NCI-H1105 treated with DMSO at 0.1 percent for 48 hours (cell line): ENCODE results near the gene KRT78.
"Not testable (repeated sequence)": the region's sequence is repeated elsewhere in the genome, so short reads cannot be mapped to it uniquely, and the experiment has no call there.

Experiments
- DNase-seq: peaks from one replicate; lab custom pipeline; 2025; lab: John Stamatoyannopoulos, UW

KRT78 gene

DNA sequence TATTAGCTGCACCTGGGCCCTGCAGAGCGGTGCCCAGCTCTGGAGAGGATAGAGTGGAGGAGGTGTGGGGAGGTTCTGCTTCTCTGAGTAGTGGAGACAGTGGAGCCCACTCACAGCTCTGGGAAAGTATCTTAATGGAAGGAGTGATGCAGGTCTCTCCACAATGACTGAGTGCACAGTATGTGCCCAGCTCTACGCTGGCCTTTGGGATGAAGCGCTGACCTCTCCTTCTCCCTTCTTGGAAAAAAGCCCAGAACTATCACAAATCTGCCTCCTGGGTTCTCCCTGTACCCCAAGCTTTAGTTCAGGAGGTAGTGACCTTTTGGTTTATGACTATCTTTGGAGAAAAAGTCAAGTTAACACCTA, 52.4 kb downstream of the KRT78 start:
- no peak for DNase-seq

DNA sequence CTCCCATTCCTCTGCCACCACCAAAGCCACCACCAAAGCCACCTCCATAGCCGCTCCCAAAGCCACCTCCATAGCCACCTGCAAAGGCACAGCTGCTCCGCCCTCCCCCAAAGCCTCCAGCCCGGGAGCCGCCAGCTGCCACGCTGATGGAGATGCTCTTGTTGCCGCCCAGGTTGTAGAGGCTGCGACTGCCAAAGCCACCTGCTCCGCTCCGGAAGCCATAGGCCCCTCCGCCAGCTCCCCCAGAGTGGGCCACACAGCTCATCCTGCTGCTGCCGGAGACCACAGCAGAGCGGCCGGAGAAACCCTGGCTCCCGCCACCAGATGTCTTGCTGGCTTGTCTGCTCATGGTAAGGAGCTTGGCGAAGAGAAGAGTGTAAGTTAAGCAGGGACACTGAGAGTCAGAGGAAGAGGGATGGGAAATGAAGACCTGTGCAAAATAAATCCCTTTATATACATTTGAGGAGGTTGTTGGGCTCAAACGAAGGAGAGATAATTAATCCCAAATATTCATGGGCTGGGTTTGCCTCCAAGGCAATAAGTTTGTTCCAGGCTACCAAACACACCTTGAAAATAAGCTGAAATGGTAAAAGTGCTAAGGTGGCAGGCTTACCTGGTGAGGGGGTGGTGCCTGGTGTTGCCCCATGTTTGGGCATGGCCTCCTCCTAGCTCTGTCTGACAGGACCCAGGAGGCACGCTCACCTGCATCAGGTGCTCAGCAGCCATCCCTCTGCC, 52.9 kb downstream of the KRT78 start, which contains the start of gene KRT3:
TSS of gene KRT3 (minus strand) at position 424 of the 735 bp plus-strand sequence. CDS start at position 349, 75 bp downstream.
- DNase-seq = no peak

DNA sequence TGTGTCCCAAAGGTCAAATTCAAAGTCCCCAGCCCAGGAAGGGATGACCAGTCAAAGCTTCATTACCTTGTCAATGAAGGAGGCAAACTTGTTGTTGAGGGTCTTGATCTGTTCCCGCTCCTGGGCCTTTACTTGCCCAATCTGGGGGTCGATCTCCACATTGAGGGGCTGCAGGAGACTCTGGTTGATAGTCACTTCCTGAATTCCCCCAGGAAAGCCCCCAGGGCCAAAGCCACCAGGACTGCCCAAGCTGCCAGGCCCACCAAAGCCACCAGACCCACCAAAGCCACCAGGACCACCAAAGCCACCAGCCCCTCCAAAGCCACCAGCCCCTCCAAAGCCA, 53.5 kb downstream of the KRT78 start:
- DNase-seq = not testable (repeated sequence)

DNA sequence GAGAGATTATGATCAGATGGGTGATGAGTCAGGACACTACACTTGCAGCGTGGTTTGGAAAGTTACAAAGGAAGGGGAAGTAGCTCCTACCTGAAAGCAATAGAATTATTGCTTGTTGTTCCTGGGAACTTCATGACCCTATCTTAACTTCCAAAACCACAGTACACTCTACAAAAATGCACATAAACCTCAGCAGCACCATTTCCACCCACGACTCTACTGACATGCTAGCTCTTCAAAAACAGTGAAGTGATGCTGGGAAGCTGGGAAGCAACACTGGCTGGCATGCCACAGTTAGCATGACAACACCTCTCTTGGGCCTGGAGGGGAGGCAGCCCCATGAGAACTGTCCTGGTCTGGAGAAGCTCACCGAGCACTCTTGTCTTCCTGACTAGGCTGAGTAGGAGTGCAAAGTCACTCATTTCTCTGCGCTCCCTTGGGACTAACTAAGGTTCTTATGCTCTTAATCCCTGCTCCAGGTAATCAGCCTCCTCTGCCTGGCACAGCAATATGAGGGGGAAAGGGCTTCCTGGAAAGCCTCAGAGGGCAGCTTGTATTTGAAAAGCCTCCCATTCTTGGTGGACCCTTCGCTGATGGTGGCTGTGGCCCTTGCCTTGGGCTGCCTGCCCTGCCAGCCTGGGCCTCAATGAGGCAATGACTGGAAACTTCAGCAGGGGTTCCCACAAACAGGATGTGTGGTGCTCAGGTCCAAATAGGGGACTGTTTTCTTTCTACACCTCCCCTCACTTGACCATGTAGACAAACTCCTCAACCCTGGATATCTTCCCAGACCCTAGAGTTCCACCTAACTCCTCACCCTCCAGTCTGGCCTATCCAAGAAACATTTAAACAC, 54.1 kb downstream of the KRT78 start:
- no peak for DNase-seq

DNA sequence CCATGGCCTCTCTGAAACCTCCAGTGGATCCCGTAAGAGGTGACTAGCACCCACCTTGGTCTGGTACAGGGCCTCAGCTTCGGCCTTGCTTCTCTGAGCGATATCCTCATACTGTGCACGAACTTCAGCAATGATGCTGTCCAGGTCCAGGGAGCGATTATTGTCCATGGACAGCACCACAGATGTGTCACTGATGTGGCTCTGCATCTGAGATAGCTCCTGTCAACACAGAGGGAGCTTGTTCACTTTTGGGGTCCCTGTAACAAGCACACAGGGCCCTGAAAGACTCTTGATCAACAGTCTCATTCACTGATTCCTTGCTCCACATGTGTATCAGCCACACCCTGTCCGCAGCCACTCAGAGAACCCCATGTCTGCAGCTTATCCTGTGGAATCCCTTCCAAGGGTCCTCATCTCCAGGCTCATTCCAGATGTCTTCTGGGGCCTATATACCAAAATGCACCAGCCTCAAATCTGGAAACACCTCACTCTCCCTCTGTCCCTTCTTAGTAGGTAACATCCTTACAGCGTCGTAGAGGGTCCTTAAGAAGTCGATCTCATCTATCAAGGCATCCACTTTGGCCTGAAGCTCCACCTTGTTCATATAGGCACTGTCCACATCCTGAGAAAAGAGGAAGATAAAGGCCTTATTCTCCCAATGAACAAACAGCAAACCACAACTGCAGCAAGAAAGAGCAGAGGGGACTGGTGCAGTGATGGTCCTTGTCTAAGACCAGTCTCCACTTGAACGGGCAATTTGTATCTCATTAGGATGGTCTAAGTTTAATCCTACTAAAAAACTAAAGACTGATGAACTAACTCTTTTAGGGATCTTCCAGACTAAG, 56.4 kb downstream of the KRT78 start:
- DNase-seq = no peak

DNA sequence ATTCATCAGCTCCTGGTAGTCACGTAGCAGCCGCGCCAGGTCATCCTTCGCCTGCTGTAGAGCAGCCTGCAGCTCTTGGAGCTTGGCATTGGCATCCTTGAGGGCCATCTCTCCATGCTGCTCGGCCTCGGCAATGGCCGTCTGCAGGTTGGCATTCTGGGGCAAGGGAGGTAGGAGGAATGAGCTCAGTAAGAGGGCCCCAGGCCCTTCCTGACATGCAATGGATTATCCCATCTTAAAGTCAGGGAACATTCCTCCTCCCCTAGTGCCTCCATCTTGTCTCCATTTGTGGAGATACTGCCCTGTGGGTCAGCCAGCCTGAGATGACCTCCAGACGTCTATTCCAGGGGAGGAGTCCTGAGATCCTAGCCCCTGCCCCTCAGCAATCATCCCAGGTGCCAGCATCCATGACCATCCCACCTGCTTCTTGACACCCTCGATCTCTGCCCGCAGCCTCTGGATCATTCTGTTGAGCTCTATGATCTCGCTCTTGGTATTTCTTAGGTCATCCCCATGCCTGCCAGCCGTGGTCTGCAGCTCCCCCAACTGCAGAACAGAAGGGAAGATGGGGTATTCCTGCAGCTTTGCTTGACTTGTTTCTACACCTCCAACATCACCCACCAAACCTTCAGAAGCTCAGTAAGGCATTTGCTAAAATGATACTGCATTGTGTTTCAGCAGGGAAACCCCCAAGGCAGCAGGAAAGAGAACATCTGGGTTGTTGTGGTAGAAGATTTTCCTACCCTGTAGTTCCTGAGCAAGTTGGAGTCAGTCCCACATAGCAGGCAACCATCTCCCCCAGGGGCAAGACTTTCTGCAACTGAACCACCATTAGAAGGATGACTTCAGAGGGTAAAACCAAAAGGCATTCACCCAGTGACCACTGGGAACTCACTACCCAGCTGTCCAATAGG, 57.3 kb downstream of the KRT78 start:
- no peak for DNase-seq

DNA sequence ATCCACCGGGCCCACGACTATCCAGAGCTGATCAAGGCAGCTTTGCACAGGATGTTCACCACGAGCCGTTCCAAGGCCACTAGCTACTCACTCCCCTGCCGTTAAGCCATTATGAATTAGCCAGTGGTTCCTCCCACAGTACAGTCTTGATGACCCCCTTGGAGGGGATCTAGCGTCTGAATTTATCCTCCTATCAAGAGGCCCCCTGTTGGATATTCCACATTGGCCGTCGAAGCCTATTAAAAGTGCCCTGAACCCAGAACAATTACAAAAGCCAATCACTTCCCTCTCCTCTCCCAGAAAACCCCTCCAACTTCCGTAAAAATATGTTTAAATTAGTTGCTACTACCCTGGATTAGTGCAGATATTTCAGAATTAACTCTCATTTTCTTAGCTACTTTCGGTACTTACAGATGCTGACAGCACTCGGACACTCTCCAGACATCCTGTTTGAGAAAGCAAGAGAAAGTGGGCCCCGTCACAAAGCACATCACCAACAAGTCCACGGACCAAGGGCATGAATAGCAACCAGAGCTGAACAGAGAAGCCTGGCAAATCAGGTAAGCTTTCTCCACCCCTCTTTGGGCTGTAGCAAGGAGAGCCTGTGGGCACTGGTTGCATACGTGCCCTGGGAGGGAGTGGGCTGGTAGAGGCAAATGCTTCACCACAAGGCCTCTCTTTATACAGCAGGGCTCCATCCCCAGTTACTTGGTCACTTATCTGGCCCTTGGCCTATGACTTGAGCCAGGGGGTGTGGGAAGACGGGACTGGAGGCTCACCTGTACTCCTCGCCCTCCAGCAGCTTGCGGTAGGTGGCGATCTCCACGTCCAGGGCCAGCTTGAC, 58.1 kb downstream of the KRT78 start:
- DNase-seq = no peak

DNA sequence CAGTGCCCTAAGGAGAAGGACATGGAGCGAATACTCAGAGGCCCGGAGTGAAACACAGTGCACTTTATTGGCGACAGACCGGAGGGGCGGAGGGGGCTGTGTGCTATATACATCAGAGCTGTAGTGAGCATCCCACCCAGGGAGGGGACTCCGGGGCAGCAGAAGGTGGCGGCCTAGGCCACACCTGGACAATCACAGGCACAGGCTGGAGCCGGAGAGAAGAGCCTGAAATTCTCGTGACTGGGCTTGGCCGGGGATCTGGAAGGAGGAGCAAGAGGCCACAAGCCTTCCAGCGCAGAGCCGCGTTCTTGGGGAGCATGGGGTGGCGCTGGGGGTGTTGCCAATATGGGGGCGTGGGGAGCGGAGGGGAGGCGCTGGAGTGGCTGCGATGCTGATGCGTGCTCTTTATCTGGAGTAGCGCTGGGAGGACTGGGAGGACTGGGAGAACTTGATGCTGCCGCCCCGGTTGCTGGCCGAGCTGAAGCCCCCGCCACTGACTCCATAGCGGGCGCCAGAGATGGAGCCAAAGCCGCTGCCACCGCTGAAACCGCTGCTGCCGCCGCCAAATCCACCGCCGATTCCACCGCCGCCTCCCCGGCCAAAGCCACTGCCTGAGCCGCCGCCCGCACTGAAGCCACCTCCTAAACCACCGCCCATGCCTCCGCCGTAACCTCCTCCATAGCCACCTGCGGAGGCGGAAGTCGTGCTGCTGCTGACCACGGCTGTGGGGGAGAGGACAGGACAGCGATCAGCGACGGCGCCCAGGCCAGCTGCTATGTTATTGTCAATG, 59.0 kb downstream of the KRT78 start:
- DNase-seq = no peak

DNA sequence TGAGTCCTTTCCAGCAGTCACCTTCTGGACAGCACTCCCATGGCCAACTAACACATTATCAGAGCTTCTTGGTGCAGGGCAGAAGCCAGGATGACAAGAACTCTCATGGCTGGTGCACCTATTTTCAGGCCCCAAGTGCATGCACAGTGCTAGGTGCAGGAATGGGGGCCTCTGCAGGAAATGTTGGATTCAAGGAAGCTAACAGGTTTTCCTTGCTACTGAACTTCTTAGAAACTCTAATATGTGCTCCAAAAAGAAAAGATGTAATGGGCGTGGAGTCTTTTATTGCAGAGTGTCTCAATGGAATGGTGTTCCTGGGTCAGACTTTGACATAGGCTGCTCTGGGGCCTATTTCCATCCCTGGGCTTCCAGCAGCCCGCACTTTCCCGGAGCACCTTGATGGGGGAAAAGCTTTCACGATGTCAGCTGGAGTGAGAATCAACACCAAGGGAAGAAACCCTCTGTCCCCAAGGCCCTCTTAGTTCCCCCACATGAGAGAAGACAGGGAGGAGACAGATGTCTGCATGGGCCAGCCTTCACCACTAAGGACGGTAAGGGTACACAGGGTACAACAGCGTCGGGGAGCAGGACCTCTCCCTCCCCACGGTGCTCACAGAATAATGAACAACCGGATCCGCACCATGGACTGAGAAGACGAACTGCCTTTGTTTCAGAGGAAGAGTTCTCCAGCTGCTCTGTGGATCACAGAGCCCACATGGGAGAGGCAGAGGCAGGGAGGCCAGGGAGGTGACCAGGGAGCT, 59.7 kb downstream of the KRT78 start:
- DNase-seq = no peak

DNA sequence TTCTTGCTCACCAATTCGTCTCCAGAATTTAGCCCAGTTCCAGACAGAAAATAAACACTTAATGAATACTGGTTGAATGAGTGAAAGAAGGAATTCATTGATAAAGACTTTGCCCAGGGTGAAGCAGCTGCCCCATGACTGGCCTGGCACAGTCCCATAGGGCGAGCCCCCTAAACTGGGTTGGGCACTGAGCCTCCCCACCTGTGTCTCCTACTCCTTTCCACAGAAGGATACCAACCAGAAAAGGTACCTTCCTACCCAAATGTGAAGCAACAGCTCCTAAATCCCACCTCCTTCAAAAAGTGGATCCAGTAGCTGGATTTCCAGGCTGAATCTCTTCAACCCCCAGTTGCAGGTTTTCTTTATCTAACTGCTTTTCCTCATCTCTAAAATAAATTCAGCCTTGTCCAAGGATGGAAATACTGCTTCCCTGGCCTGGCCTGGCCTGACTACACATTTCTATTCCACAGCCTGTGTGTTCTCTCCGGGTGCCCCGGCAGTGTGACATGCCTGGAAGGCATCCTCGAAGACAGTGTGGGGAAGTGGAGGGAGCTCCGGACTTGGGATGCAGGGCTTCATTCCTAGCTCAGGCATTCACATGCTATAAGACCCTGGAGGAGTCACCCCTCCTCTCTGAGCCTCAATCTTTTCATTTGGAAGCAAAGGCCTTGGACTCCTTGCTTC, 60.5 kb downstream of the KRT78 start:
- DNase-seq = no peak
